ENCODE results near the gene CFDP1. TPM values are rescaled to one million over a fixed set of nuclear protein-coding genes. Genes with fewer than 3 reads are reported as not detected.

The CFDP1 gene
- total RNA-seq, 1 donor from 2014 or later = 60.2 TPM

- DNase-seq (ENCODE audit: low spot score) = no peak
These were observed 61.0 kb downstream of the CFDP1 start for GRCh38 chr16:75372236-75372856.

GRCh38 chr16:75371171-75371570, 62.1 kb downstream of the CFDP1 start:
- no peak for DNase-seq (ENCODE audit: low spot score)

- DNase-seq (ENCODE audit: low spot score) = no peak
These were observed 69.0 kb downstream of the CFDP1 start for GRCh38 chr16:75364286-75364791.

GRCh38 chr16:75362846-75363245, 70.5 kb downstream of the CFDP1 start:
- DNase-seq (ENCODE audit: low spot score) = no peak

- no peak for DNase-seq (ENCODE audit: low spot score)
These were observed 71.4 kb downstream of the CFDP1 start for GRCh38 chr16:75361936-75362335.

GRCh38 chr16:75354170-75354569, 79.1 kb downstream of the CFDP1 start:
- DNase-seq (ENCODE audit: low spot score) = no peak

- DNase-seq (ENCODE audit: low spot score) = no peak
These were observed 82.1 kb downstream of the CFDP1 start for GRCh38 chr16:75351183-75351582.

- no peak for DNase-seq (ENCODE audit: low spot score)
These were observed 87.6 kb downstream of the CFDP1 start for GRCh38 chr16:75345711-75346110.

- DNase-seq (ENCODE audit: low spot score) = no peak
These were observed 89.4 kb downstream of the CFDP1 start for GRCh38 chr16:75343941-75344340.

GRCh38 chr16:75343286-75343685, 90.0 kb downstream of the CFDP1 start:
- DNase-seq (ENCODE audit: low spot score) = no peak

GRCh38 chr16:75342308-75342811, 90.9 kb downstream of the CFDP1 start:
- no peak for DNase-seq (ENCODE audit: low spot score)

GRCh38 chr16:75341564-75342307, 91.6 kb downstream of the CFDP1 start:
- DNase-seq (ENCODE audit: low spot score) = no peak

- DNase-seq (ENCODE audit: low spot score) = no peak
These were observed 92.4 kb downstream of the CFDP1 start for GRCh38 chr16:75340741-75341491.

- no peak for DNase-seq (ENCODE audit: low spot score)
These were observed 95.9 kb downstream of the CFDP1 start for GRCh38 chr16:75337430-75337829.

- DNase-seq (ENCODE audit: low spot score) = no peak
These were observed 96.8 kb downstream of the CFDP1 start for GRCh38 chr16:75336521-75336920.

- no peak for DNase-seq (ENCODE audit: low spot score)
These were observed 99.6 kb downstream of the CFDP1 start for GRCh38 chr16:75333721-75334163.

- no peak for DNase-seq (ENCODE audit: low spot score)
These were observed 103.4 kb downstream of the CFDP1 start for GRCh38 chr16:75329943-75330342.

GRCh38 chr16:75326333-75326732, 107.0 kb downstream of the CFDP1 start:
- DNase-seq (ENCODE audit: low spot score) = no peak

- DNase-seq (ENCODE audit: low spot score) = no peak
These were observed 109.4 kb downstream of the CFDP1 start for GRCh38 chr16:75323933-75324332.

GRCh38 chr16:75323198-75323597, 110.1 kb downstream of the CFDP1 start:
- no peak for DNase-seq (ENCODE audit: low spot score)

- no peak for DNase-seq (ENCODE audit: low spot score)
These were observed 110.6 kb downstream of the CFDP1 start for GRCh38 chr16:75322740-75323139.

- DNase-seq (ENCODE audit: low spot score) = no peak
These were observed 112.9 kb downstream of the CFDP1 start for GRCh38 chr16:75320435-75320834.
